ENCODE results near the gene WDR37. TPM values are rescaled to one million over a fixed set of nuclear protein-coding genes. Genes with fewer than 3 reads are reported as not detected.
"Not testable (repeated sequence)": the region's sequence is repeated elsewhere in the genome, so short reads cannot be mapped to it uniquely, and the experiment has no call there.

Gene WDR37
- polyA plus RNA-seq, 1 donor (not counting 4 experiments of a cell fraction or from before 2014, with no cell fraction given) = 16.0 TPM

- no peak for DNase-seq (ENCODE audit: low read depth, low spot score)
- dilution Hi-C loops (cut with MboI; ENCODE audit: extremely low pct_ligation_motif_present, low sequenced_read_pairs) = no loop called here
- peak; percentile 95 for FAIRE-seq
- H4K20me1 ChIP-seq (ENCODE audit: control insufficient read depth, extremely low read depth, insufficient read depth, low read length) = peaks cover 12% of the 10 kb centered on the region
- H2AFZ ChIP-seq (ENCODE audit: control insufficient read depth, low read length) = no peak overlapping the region
- H3K9me3 ChIP-seq (ENCODE audit: control insufficient read depth, low read depth, low read length) = no peaks in the 10 kb centered on the region
- peak overlapping the region; percentile 72 for H3K9ac ChIP-seq (ENCODE audit: control insufficient read depth, extremely low read depth, insufficient read depth, low read length)
- TF ChIP-seq CTCF (optimal IDR thresholded peaks at IDR 0.05 in 1 of 3, IDR thresholded peaks at IDR 0.05 in 1 of 3, conservative IDR thresholded peaks at IDR 0.05 in 1 of 3; ENCODE audit: extremely low read depth in 1 of 3, insufficient read depth in 2 of 3, low read length in 3 of 3) = no peak
- no peak for TF ChIP-seq EZH2 (IDR thresholded peaks at IDR 0.05; ENCODE audit: low read length)
- no peaks in the 10 kb centered on the region for H3K27me3 ChIP-seq (ENCODE audit: control insufficient read depth, extremely low read depth, insufficient read depth, low read length)
- peaks cover 15% of the 10 kb centered on the region for H3K4me1 ChIP-seq (ENCODE audit: control insufficient read depth, extremely low read depth, insufficient read depth, low read length)
- H3K36me3 ChIP-seq (ENCODE audit: control insufficient read depth in 2 of 2, extremely low read depth in 1 of 2, insufficient read depth in 2 of 2, low read length in 2 of 2) = peaks cover 4 to 16% of the 10 kb centered on the region in 2 experiments
- peak overlapping the region; percentile 2 for H3K4me2 ChIP-seq (ENCODE audit: control insufficient read depth, extremely low read depth, insufficient read depth, low read depth, low read length)
- no peaks in the 10 kb centered on the region for H3K9me1 ChIP-seq (ENCODE audit: control insufficient read depth, extremely low read depth, insufficient read depth, low read length)
- H3K27ac ChIP-seq (ENCODE audit: control insufficient read depth, insufficient read depth, low read length) = peak overlapping the region; percentile 92
- H3K4me3 ChIP-seq (ENCODE audit: control insufficient read depth in 2 of 3, extremely low read depth in 1 of 3, insufficient read depth in 2 of 3, low read depth in 1 of 3, low read length in 3 of 3) = no peak overlapping the region
- no peaks in the 10 kb centered on the region for H3K79me2 ChIP-seq (ENCODE audit: control insufficient read depth, insufficient read depth, low read length)
Observed at GRCh38 chr10:1036341-1036791, 19.8 kb upstream of the WDR37 start.

- Histone ChIP-seq H3K9ac (ENCODE audit: control insufficient read depth, extremely low read depth, insufficient read depth, low read length) (peak overlapping the region; percentile 72), H4K20me1 (ENCODE audit: control insufficient read depth, extremely low read depth, insufficient read depth, low read length) (peaks cover 12% of the 10 kb centered on the region), H3K4me1 (ENCODE audit: control insufficient read depth, extremely low read depth, insufficient read depth, low read length) (peaks cover 15% of the 10 kb centered on the region), H3K27me3 (ENCODE audit: control insufficient read depth, extremely low read depth, insufficient read depth, low read length) (no peaks in the 10 kb centered on the region), H3K79me2 (ENCODE audit: control insufficient read depth, insufficient read depth, low read length) (no peaks in the 10 kb centered on the region), H3K27ac (ENCODE audit: control insufficient read depth, insufficient read depth, low read length) (peak overlapping the region; percentile 92), H3K4me3 (ENCODE audit: control insufficient read depth in 2 of 3, extremely low read depth in 1 of 3, insufficient read depth in 2 of 3, low read depth in 1 of 3, low read length in 3 of 3) (no peak overlapping the region), H3K4me2 (ENCODE audit: control insufficient read depth, extremely low read depth, insufficient read depth, low read depth, low read length) (no peak overlapping the region), H2AFZ (ENCODE audit: control insufficient read depth, low read length) (no peak overlapping the region), H3K9me3 (ENCODE audit: control insufficient read depth, low read depth, low read length) (no peaks in the 10 kb centered on the region), H3K36me3 (ENCODE audit: control insufficient read depth in 2 of 2, extremely low read depth in 1 of 2, insufficient read depth in 2 of 2, low read length in 2 of 2) (peaks cover 4 to 16% of the 10 kb centered on the region in 2 experiments), H3K9me1 (ENCODE audit: control insufficient read depth, extremely low read depth, insufficient read depth, low read length) (no peaks in the 10 kb centered on the region)
- dilution Hi-C loops (cut with MboI; ENCODE audit: extremely low pct_ligation_motif_present, low sequenced_read_pairs) = no loop called here
- no peak for FAIRE-seq
- no peak for DNase-seq (ENCODE audit: low read depth, low spot score)
- TF ChIP-seq EZH2 (IDR thresholded peaks at IDR 0.05; ENCODE audit: low read length) (no peak), CTCF (optimal IDR thresholded peaks at IDR 0.05 in 1 of 3, IDR thresholded peaks at IDR 0.05 in 1 of 3, conservative IDR thresholded peaks at IDR 0.05 in 1 of 3; ENCODE audit: extremely low read depth in 1 of 3, insufficient read depth in 2 of 3, low read length in 3 of 3) (no peak)
Observed at GRCh38 chr10:1037098-1037497, 19.1 kb upstream of the WDR37 start.

GRCh38 chr10:1038769-1039168 is 17.4 kb upstream of the WDR37 start:
- Histone ChIP-seq H3K4me1 (ENCODE audit: control insufficient read depth, extremely low read depth, insufficient read depth, low read length) (peaks cover 15% of the 10 kb centered on the region), H4K20me1 (ENCODE audit: control insufficient read depth, extremely low read depth, insufficient read depth, low read length) (peaks cover 16% of the 10 kb centered on the region), H3K36me3 (ENCODE audit: control insufficient read depth in 2 of 2, extremely low read depth in 1 of 2, insufficient read depth in 2 of 2, low read length in 2 of 2) (peaks cover 11 to 22% of the 10 kb centered on the region in 2 experiments)
- dilution Hi-C loops (cut with MboI; ENCODE audit: extremely low pct_ligation_motif_present, low sequenced_read_pairs); H3K4me3 ChIP-seq (ENCODE audit: control insufficient read depth in 2 of 3, extremely low read depth in 1 of 3, insufficient read depth in 2 of 3, low read depth in 1 of 3, low read length in 3 of 3); DNase-seq (ENCODE audit: low read depth, low spot score); H3K79me2 ChIP-seq (ENCODE audit: control insufficient read depth, insufficient read depth, low read length); H3K9me3 ChIP-seq (ENCODE audit: control insufficient read depth, low read depth, low read length); H3K9me1 ChIP-seq (ENCODE audit: control insufficient read depth, extremely low read depth, insufficient read depth, low read length); H2AFZ ChIP-seq (ENCODE audit: control insufficient read depth, low read length); H3K9ac ChIP-seq (ENCODE audit: control insufficient read depth, extremely low read depth, insufficient read depth, low read length); H3K4me2 ChIP-seq (ENCODE audit: control insufficient read depth, extremely low read depth, insufficient read depth, low read depth, low read length); FAIRE-seq; H3K27ac ChIP-seq (ENCODE audit: control insufficient read depth, insufficient read depth, low read length); H3K27me3 ChIP-seq (ENCODE audit: control insufficient read depth, extremely low read depth, insufficient read depth, low read length): not testable (repeated sequence)
